Pancreas (tissue), 10 donors: ENCODE data around the gene NEUROD2. TPM values are rescaled to one million over a fixed set of nuclear protein-coding genes. Genes with fewer than 3 reads are reported as not detected.

ENCODE experiments used
- ATAC-seq, 4 donors: fragments of 200-7000 bp; cut with Tn5 transposase; one replicate each; pipeline versions ENCODE4 v1.8.0 to v1.9.1; 2020; ENCODE audit warnings: mild to moderate bottlenecking in 4 of 4, moderate library complexity in 4 of 4
- DNase-seq, 6 donors: peaks; one replicate each; pipeline ENCODE4 v3.0.0-alpha.2; 2020
- FAIRE-seq: peaks from 2 replicates; lab custom pipeline; 2012; peaks lifted over from hg19 to GRCh38; lab: Jason Lieb, UNC
- H3K27ac ChIP-seq, 4 donors: fragments of 200-600 bp; sonication (generic); 1 replicate in 3 of 4; 2 replicates in 1 of 4; pipeline versions ENCODE4 v1.5.0 to v1.8.0; 2020
- H3K27me3 ChIP-seq, 4 donors: fragments of 200-600 bp; one replicate each; pipeline ENCODE4 v1.8.0; 2021
- H3K36me3 ChIP-seq, 3 donors: fragments of 200-600 bp; sonication (generic) in 1 of 3; one replicate each; pipeline versions ENCODE4 v1.5.0 to v1.8.0; 2020 to 2021
- H3K4me1 ChIP-seq, 3 donors: fragments of 200-600 bp; one replicate each; pipeline ENCODE4 v1.8.0; 2021
- H3K4me3 ChIP-seq, 4 donors: fragments of 200-600 bp; sonication (generic) in 2 of 4; one replicate each; pipeline versions ENCODE4 v1.5.0 to v1.8.0; 2020 to 2021
- H3K9me3 ChIP-seq, 4 donors: fragments of 200-600 bp; one replicate each; pipeline ENCODE4 v1.8.0; 2021
- WGBS, 2 donors: extraction: QIAGEN DNeasy Blood & Tissue Kit; methylation state at CpG; one replicate each; pipeline ENCODE4 v1.1.7; 2013; 5-methylcytosine and 5-hydroxymethylcytosine counted together
- intact Hi-C, 3 donors: fragments of 100-400 bp; cut with DNase I; formaldehyde crosslinking; loops; one replicate each; pipeline versions ENCODE4 v1.11.1 to v1.14.2; 2022
- polyA plus RNA-seq, 2 donors: library from polyadenylated mRNA; stranded (reverse); fragments of 200-250 nt; gene quantifications; one replicate each; pipeline ENCODE4 v1.2.3, GENCODE V29; 2013
- total RNA-seq, 6 donors: library from RNA; stranded (reverse); fragmentation: NEBNext Ultra II Directional in 4 of 6; extraction: Animal tissue kit (Norgen Biotek cat#: 25700) in 4 of 6; gene quantifications; one replicate each; pipeline versions ENCODE4 v1.2.1 to v1.2.4, GENCODE V29; 2021 to 2023
- TF ChIP-seq, protein P1 (sequence below), 4 donors: fragments of 200-600 bp; sonication (generic) in 3 of 4; IDR thresholded peaks; one replicate each; pipeline versions ENCODE4 v1.5.0 to v1.8.0; 2021; ENCODE audit warnings: antibody characterized with exemption in 4 of 4
- donor health status: healthy with polysubstance abuse.
- donor health status: DM: no; HTN: no; CAD: no; lungs with moderate emphysema.
- donor health status: DM: no; HTN: no; CAD: no.
- donor health status: control.
- donor health status: control.
- donor health status: Bipolar disorder and iron deficiency.
- donor health status: DM: yes; HTN: yes; CAD: no.
- donor health status: DM: no; HTN: no; CAD: no.
- donor health status: DM: no; HTN: no; CAD: no.
- donor health status: DM: yes; HTN: yes; CAD: no.

The NEUROD2 gene
- total and polyA plus RNA-seq, 8 donors: 0.04 TPM; not detected in 7

DNA sequence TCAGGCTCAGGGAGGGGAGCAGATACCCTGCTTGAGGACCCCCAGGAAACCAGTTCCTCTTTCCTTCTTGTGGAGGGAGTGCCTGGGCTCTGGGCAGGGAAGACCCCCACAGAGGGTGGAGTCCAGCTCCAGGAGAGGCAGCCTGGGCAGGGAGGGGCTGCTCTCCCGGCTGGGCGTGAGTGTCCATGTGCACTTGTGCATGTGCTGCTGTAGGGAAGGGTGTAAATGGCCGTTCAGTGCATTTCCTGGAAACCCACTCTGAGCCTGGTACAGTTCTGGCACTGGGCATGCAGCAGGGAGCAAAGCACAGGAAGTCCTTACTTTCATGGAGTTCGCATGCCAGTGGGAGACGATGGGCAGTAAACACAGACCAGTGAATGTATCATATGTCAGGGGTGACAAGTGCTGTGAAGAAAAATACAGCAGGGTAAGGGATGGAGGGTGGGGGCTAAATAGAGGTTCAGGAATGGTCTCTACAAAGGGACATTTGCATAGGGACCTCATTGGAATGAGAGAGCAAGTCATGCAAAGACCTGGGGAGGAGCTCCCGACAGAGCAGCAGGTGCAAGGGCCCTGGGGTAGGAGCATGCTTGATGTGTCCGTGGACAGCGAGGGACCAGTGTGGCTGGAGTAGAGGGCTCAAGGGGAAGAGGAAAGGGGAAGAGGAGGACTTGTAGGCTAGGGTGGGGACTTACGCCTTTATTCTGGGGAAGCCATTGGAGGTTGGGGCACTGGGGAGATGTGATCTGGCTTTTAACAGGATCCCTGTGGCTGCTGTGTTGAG is 34.8 kb upstream of the NEUROD2 start:
- no peak for DNase-seq
- ATAC-seq: no peak
- FAIRE-seq: no peak
- TF ChIP-seq, protein P1, sequence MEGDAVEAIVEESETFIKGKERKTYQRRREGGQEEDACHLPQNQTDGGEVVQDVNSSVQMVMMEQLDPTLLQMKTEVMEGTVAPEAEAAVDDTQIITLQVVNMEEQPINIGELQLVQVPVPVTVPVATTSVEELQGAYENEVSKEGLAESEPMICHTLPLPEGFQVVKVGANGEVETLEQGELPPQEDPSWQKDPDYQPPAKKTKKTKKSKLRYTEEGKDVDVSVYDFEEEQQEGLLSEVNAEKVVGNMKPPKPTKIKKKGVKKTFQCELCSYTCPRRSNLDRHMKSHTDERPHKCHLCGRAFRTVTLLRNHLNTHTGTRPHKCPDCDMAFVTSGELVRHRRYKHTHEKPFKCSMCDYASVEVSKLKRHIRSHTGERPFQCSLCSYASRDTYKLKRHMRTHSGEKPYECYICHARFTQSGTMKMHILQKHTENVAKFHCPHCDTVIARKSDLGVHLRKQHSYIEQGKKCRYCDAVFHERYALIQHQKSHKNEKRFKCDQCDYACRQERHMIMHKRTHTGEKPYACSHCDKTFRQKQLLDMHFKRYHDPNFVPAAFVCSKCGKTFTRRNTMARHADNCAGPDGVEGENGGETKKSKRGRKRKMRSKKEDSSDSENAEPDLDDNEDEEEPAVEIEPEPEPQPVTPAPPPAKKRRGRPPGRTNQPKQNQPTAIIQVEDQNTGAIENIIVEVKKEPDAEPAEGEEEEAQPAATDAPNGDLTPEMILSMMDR (IDR thresholded peaks at IDR 0.05): no peak
- 87 to 88% methylated on average over 9 of the region's 9 CpGs for WGBS, 2 donors
- Histone ChIP-seq H3K4me1 (peaks cover 0 to 24% (median 10%) of the 10 kb centered on the region in 3 donors), H3K4me3 (no peak overlapping the region), H3K9me3 (no peaks in the 10 kb centered on the region), H3K27me3 (no peaks in the 10 kb centered on the region), H3K36me3 (no peaks in the 10 kb centered on the region), H3K27ac (no peak overlapping the region)
- intact Hi-C loops: no loop called here

DNA sequence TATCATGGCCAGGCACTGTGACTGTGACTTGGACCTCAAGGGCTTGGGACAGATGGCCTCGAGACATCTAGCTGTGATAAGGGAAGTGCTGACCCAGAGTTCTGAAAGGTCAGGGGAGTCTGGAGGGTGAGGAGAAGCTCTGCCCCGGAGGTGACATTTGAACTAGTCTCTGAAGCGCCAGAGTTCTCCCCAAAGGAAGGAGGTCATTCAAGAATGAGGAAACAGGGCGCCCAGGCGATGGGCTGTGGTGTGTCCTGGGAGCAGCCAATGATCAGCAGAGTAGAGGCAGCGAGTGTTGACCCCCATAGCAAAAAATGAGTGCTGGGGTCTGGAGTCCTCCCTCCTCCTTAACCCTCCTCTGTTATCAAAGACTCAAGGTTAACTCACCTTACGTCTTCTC is 34.2 kb upstream of the NEUROD2 start:
- H3K27me3 ChIP-seq: no peaks in the 10 kb centered on the region
- H3K27ac ChIP-seq: no peak overlapping the region
- TF ChIP-seq, protein P1 (IDR thresholded peaks at IDR 0.05): no peak
- peaks cover 0 to 24% (median 10%) of the 10 kb centered on the region in 3 donors for H3K4me1 ChIP-seq
- 67 to 69% methylated on average over 7 of the region's 7 CpGs for WGBS, 2 donors
- intact Hi-C loops: no loop called here
- no peaks in the 10 kb centered on the region for H3K9me3 ChIP-seq
- no peak for FAIRE-seq
- H3K4me3 ChIP-seq: no peak overlapping the region
- no peak for ATAC-seq
- DNase-seq: no peak
- H3K36me3 ChIP-seq: no peaks in the 10 kb centered on the region

DNA sequence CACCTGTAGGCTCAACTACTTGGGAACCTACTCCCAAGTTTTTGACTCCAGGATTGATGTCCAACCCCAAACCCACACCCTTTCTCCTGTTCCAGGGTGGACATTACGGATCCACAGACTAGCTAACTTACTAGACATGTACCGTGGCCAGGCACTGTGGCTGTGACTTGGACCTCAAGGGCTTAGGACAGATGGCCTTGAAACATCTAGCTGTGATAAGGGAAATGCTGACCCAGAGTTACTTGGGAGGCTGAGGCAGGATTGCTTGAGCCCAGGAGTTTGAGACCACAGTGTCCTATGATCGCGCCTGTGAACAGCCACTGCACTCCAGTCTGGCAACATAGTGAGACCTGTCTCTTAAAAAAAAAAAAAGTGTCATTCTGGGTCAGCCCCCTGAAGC is 33.4 kb upstream of the NEUROD2 start:
- no peak for ATAC-seq
- Histone ChIP-seq H3K4me3 (no peak overlapping the region), H3K4me1 (peaks cover 5 to 30% (median 13%) of the 10 kb centered on the region in 3 donors), H3K27ac (no peak overlapping the region), H3K9me3 (no peaks in the 10 kb centered on the region), H3K36me3 (no peaks in the 10 kb centered on the region), H3K27me3 (no peaks in the 10 kb centered on the region)
- 76% methylated on average over 4 of the region's 4 CpGs for WGBS, 2 donors
- no peak for FAIRE-seq
- intact Hi-C loops: no loop called here
- no peak for DNase-seq
- TF ChIP-seq, protein P1 (IDR thresholded peaks at IDR 0.05): no peak

DNA sequence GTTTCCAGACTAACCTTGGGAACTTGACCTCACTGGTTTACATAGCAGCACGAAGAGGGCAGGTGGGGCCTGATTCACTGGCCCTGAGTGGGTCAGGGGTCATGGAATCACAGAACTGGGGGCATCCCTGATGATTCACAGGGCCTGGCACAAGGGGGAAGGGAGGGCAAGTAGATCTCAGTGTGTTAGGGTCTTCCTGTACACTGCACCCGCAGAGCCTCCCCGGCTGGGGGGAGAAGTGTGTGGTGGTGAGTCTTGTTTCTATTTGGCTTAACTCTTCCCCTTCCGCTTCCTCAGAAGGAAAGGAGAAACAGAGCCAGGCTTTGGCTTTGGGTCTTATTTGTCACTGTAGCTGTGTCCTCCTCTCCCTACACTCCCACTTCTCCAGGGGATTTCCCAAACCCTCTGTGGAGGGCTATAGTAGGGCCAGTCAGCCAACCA is 32.9 kb upstream of the NEUROD2 start:
- Histone ChIP-seq H3K4me1 (peaks cover 6 to 33% (median 14%) of the 10 kb centered on the region in 3 donors), H3K27me3 (no peaks in the 10 kb centered on the region), H3K27ac (no peak overlapping the region), H3K4me3 (no peak overlapping the region), H3K9me3 (no peaks in the 10 kb centered on the region), H3K36me3 (no peaks in the 10 kb centered on the region)
- DNase-seq (no peak), ATAC-seq (no peak), FAIRE-seq (no peak)
- 41 to 51% methylated on average over 4 of the region's 4 CpGs for WGBS, 2 donors
- intact Hi-C loops: no loop called here
- TF ChIP-seq, protein P1 (IDR thresholded peaks at IDR 0.05): no peak
